Keratinocyte (primary cell): ENCODE data around the gene OPN1LW. TPM values are rescaled to one million over a fixed set of nuclear protein-coding genes. Genes with fewer than 3 reads are reported as not detected.
A peak's percentile ranks its signal among the peaks of the same experiment; 100 is the strongest.
"Not testable (repeated sequence)": the region's sequence is repeated elsewhere in the genome, so short reads cannot be mapped to it uniquely, and the experiment has no call there.

Experiments
- DNase-seq: peaks from one replicate; pipeline ENCODE4 v3.0.0-alpha.2; 2011; ENCODE audit warnings: low read depth, missing footprints, low spot score
- FAIRE-seq: peaks from 2 replicates; lab custom pipeline; 2011; peaks lifted over from hg19 to GRCh38; lab: Jason Lieb, UNC
- H2AFZ ChIP-seq: 2 replicates; pipeline ENCODE4 v1.6.0; 2012; ENCODE audit warnings: low read length, control low read depth, inconsistent platforms; ENCODE audit not compliant: control insufficient read depth
- H3K27ac ChIP-seq: 2 replicates; pipeline ENCODE4 v1.5.1; 2011; ENCODE audit warnings: low read length; ENCODE audit not compliant: control insufficient read depth, insufficient read depth
- H3K27me3 ChIP-seq: 3 replicates; pipeline ENCODE4 v1.6.0; 2011; ENCODE audit warnings: low read length; ENCODE audit not compliant: control insufficient read depth, insufficient read depth; ENCODE audit errors: extremely low read depth
- H3K36me3 ChIP-seq, 2 experiments: 2 replicates in 1 of 2; 3 replicates in 1 of 2; pipeline ENCODE4 v1.5.1; 2011; ENCODE audit warnings: low read length in 2 of 2, mild to moderate bottlenecking in 1 of 2; ENCODE audit not compliant: control insufficient read depth in 2 of 2, insufficient read depth in 2 of 2; ENCODE audit errors: extremely low read depth in 1 of 2
- H3K4me1 ChIP-seq: 3 replicates; pipeline ENCODE4 v1.5.1; 2011; ENCODE audit warnings: low read length; ENCODE audit not compliant: control insufficient read depth, insufficient read depth; ENCODE audit errors: extremely low read depth
- H3K4me2 ChIP-seq: 3 replicates; pipeline ENCODE4 v1.6.0; 2011; ENCODE audit warnings: low read depth, low read length; ENCODE audit not compliant: control insufficient read depth, insufficient read depth; ENCODE audit errors: extremely low read depth
- H3K4me3 ChIP-seq, 3 experiments: fragments of 200-600 bp in 1 of 3; sonication (generic) in 1 of 3; 2 replicates in 2 of 3; 3 replicates in 1 of 3; pipeline ENCODE4 v1.5.1; 2011 to 2016; ENCODE audit warnings: low read length in 3 of 3, mild to moderate bottlenecking in 3 of 3, control low read depth in 2 of 3, inconsistent platforms in 1 of 3, low read depth in 1 of 3, mixed read lengths in 1 of 3, mixed run types in 1 of 3, moderate library complexity in 1 of 3; ENCODE audit not compliant: control insufficient read depth in 2 of 3, insufficient read depth in 2 of 3; ENCODE audit errors: extremely low read depth in 1 of 3
- H3K79me2 ChIP-seq: 2 replicates; pipeline ENCODE4 v1.6.0; 2012; ENCODE audit warnings: low read length; ENCODE audit not compliant: control insufficient read depth, insufficient read depth
- H3K9ac ChIP-seq: 3 replicates; pipeline ENCODE4 v1.6.0; 2011; ENCODE audit warnings: low read length; ENCODE audit not compliant: control insufficient read depth, insufficient read depth; ENCODE audit errors: extremely low read depth
- H3K9me1 ChIP-seq: 3 replicates; pipeline ENCODE4 v1.6.0; 2011; ENCODE audit warnings: low read length; ENCODE audit not compliant: control insufficient read depth, insufficient read depth; ENCODE audit errors: extremely low read depth
- H3K9me3 ChIP-seq: 2 replicates; pipeline ENCODE4 v1.5.1; 2012; ENCODE audit warnings: low read depth, low read length; ENCODE audit not compliant: control insufficient read depth
- H4K20me1 ChIP-seq: 3 replicates; pipeline ENCODE4 v1.6.0; 2011; ENCODE audit warnings: low read length; ENCODE audit not compliant: control insufficient read depth, insufficient read depth; ENCODE audit errors: extremely low read depth
- CTCF ChIP-seq, 3 experiments: IDR thresholded peaks in 1 of 3; conservative IDR thresholded peaks in 1 of 3; optimal IDR thresholded peaks in 1 of 3; 2 replicates in 2 of 3; 3 replicates in 1 of 3; pipeline versions ENCODE3 to v1.5.1; 2011; ENCODE audit warnings: low read length in 3 of 3, mild to moderate bottlenecking in 3 of 3, moderate library complexity in 2 of 3, control low read depth in 1 of 3, inconsistent platforms in 1 of 3; ENCODE audit not compliant: insufficient read depth in 2 of 3; ENCODE audit errors: extremely low read depth in 1 of 3
- EZH2 ChIP-seq: IDR thresholded peaks from one replicate; pipeline ENCODE4 v1.6.1; 2012; ENCODE audit warnings: inconsistent platforms, mild to moderate bottlenecking, low read length, moderate library complexity
- dilution Hi-C: fragments of 300-500 bp; cut with MboI; formaldehyde crosslinking; loops from one replicate; pipeline ENCODE4 v1.7.0; 2020; ENCODE audit warnings: low sequenced_read_pairs; ENCODE audit not compliant: extremely low pct_ligation_motif_present
- polyA minus RNA-seq, 3 experiments: library from RNA; depleted of rRNA, polyadenylated mRNA; stranded (reverse); fragments of >200 nt; gene quantifications; 1 replicate in 1 of 3; 2 replicates in 1 of 3; 3 replicates in 1 of 3; pipeline ENCODE4 v1.2.3, GENCODE V29; 2011
- polyA plus RNA-seq, 5 experiments: library from polyadenylated mRNA; depleted of rRNA in 3 of 5; stranded (reverse) in 3 of 5; stranded (forward) in 1 of 5; unstranded in 1 of 5; fragments of >200 nt; gene quantifications; 1 replicate in 1 of 5; 2 replicates in 3 of 5; 3 replicates in 1 of 5; pipeline versions ENCODE4 v1.2.1 to v1.2.3, GENCODE V29; 2011 to 2012; ENCODE audit warnings: missing spikeins in 2 of 5, low read depth in 1 of 5, low replicate concordance in 1 of 5

The OPN1LW gene
- polyA plus RNA-seq (not detected in 3 replicates), polyA minus RNA-seq (not detected in 3 replicates)
- not detected for polyA plus RNA-seq (2011; ENCODE audit: low read depth)
- polyA plus RNA-seq (2011; cell fraction: cytosol; rRNA removed) = not detected in 2 replicates
- not detected in 2 replicates for polyA plus RNA-seq (2011; cell fraction: nucleus; rRNA removed)
- polyA plus RNA-seq (2012; ENCODE audit: low replicate concordance) = not detected in 2 replicates
- polyA minus RNA-seq (2011; cell fraction: cytosol; rRNA and poly(A)+ RNA removed) = not detected
- polyA minus RNA-seq (2011; cell fraction: nucleus; rRNA and poly(A)+ RNA removed) = not detected in 2 replicates

- not testable (repeated sequence) for FAIRE-seq, H3K9me3 ChIP-seq, H3K4me2 ChIP-seq
Observed at GRCh38 chrX:154144010-154144409, at the start of gene OPN1LW. Gene OPN1LW (plus strand): TSS chrX:154144243. CDS start chrX:154144284, 41 bp downstream.

GRCh38 chrX:154094833-154095232, 49.2 kb upstream of the OPN1LW start:
- dilution Hi-C loops = no loop called here
- H3K27me3 ChIP-seq = no peaks in the 10 kb centered on the region
- H3K79me2 ChIP-seq = peaks cover 60% of the 10 kb centered on the region
- no peak overlapping the region for H2AFZ ChIP-seq
- peaks cover 14% of the 10 kb centered on the region for H4K20me1 ChIP-seq
- H3K36me3 ChIP-seq = no peaks in the 10 kb centered on the region
- TF ChIP-seq EZH2 (no peak), CTCF (optimal IDR thresholded peaks at IDR 0.05 in 1 of 3, IDR thresholded peaks at IDR 0.05 in 1 of 3, conservative IDR thresholded peaks at IDR 0.05 in 1 of 3; ENCODE audit: extremely low read depth in 1 of 3, insufficient read depth in 2 of 3, low read length in 3 of 3) (no peak)
- peaks cover 15% of the 10 kb centered on the region for H3K4me1 ChIP-seq
- no peak overlapping the region for H3K9ac ChIP-seq
- no peaks in the 10 kb centered on the region for H3K9me3 ChIP-seq
- peak overlapping the region; percentile 37 for H3K4me2 ChIP-seq
- H3K4me3 ChIP-seq = no peak overlapping the region
- peaks cover 3% of the 10 kb centered on the region for H3K9me1 ChIP-seq
- FAIRE-seq (no peak), DNase-seq (no peak)
- no peak overlapping the region for H3K27ac ChIP-seq

More at GRCh38 chrX:154144010-154144409, at the start of gene OPN1LW:
- H3K9me1 ChIP-seq, H3K4me3 ChIP-seq, H3K27ac ChIP-seq, H3K27me3 ChIP-seq, H3K4me1 ChIP-seq, dilution Hi-C loops, H3K79me2 ChIP-seq, H3K9ac ChIP-seq, H2AFZ ChIP-seq, H3K36me3 ChIP-seq, H4K20me1 ChIP-seq, DNase-seq: not testable (repeated sequence)
